Testis (tissue), 3 donors: Measurements from ENCODE around the gene INPP1. TPM values are rescaled to one million over a fixed set of nuclear protein-coding genes. Genes with fewer than 3 reads are reported as not detected.

ENCODE experiments used
- DNase-seq: peaks from one replicate; pipeline ENCODE4 v3.0.0-alpha.2; 2019
- H3K27ac ChIP-seq, 2 donors: fragments of 200-600 bp; sonication (generic); one replicate each; pipeline ENCODE4 v1.5.1; 2019
- H3K27me3 ChIP-seq: fragments of 200-600 bp; sonication (generic); one replicate; pipeline ENCODE4 v1.5.1; 2019
- H3K36me3 ChIP-seq: fragments of 200-600 bp; sonication (generic); one replicate; pipeline ENCODE4 v1.5.1; 2017; ENCODE audit warnings: low read depth; ENCODE audit errors: missing control alignments
- H3K4me1 ChIP-seq: fragments of 200-600 bp; sonication (generic); one replicate; pipeline ENCODE4 v1.5.1; 2019
- H3K4me3 ChIP-seq, 2 donors: fragments of 200-600 bp; sonication (generic); one replicate each; pipeline ENCODE4 v1.5.1; 2017 to 2019
- H3K9me3 ChIP-seq: fragments of 200-600 bp; sonication (generic); one replicate; pipeline ENCODE4 v1.5.1; 2017
- CTCF ChIP-seq, 3 experiments: fragments of 450-650 bp in 2 of 3; fragments of 200-600 bp in 1 of 3; sonication (generic) in 1 of 3; IDR thresholded peaks; one replicate each; pipeline ENCODE4 v1.5.1; 2016 to 2019; ENCODE audit warnings: antibody characterized with exemption in 3 of 3, mild to moderate bottlenecking in 2 of 3, moderate library complexity in 1 of 3
- POLR2A ChIP-seq: fragments of 450-650 bp; IDR thresholded peaks from one replicate; pipeline ENCODE4 v1.6.1; 2017; ENCODE audit warnings: antibody characterized with exemption, mild to moderate bottlenecking, moderate library complexity
- WGBS, 2 donors: methylation state at CpG; one replicate each; pipeline ENCODE4 v1.1.5; 2018; 5-methylcytosine and 5-hydroxymethylcytosine counted together
- intact Hi-C: fragments of 100-400 bp; cut with DNase I; formaldehyde crosslinking; loops from one replicate; pipeline ENCODE4 v1.15.1; 2023; ENCODE audit warnings: low total_unique reads
- polyA plus RNA-seq: library from polyadenylated mRNA; stranded (reverse); fragments of 350-450 nt; fragmentation: Illumina TruSeq; extraction: RNeasy Lipid Tissue Mini Kit (QIAGEN cat#74804); gene quantifications from one replicate; pipeline ENCODE4 v1.2.3, GENCODE V29; 2014; ENCODE audit warnings: low read depth, low replicate concordance; ENCODE audit not compliant: insufficient read depth
- total RNA-seq, 2 donors: library from RNA; depleted of rRNA; stranded (reverse); fragments of >200 nt; gene quantifications; one replicate each; pipeline ENCODE4 v1.2.3, GENCODE V29; 2016

Gene INPP1
- total and polyA plus RNA-seq, 3 donors from 2014 or later = 37.8 to 105 (median 62.6) TPM

- H3K27me3 ChIP-seq = no peaks in the 10 kb centered on the region
- TF ChIP-seq POLR2A (no peak), CTCF (IDR thresholded peaks at IDR 0.05) (no peak)
- H3K9me3 ChIP-seq = no peaks in the 10 kb centered on the region
- no peak overlapping the region for H3K27ac ChIP-seq
- intact Hi-C loops = no loop called here
- WGBS, 2 donors = 68 to 97% methylated on average over 2 of the region's 2 CpGs
- H3K4me1 ChIP-seq = no peaks in the 10 kb centered on the region
- DNase-seq = no peak
- H3K36me3 ChIP-seq = no peaks in the 10 kb centered on the region
- H3K4me3 ChIP-seq = no peak overlapping the region
These were observed 18.2 kb downstream of the INPP1 start for GRCh38 chr2:190361572-190361971.

- Histone ChIP-seq H3K9me3 (no peaks in the 10 kb centered on the region), H3K36me3 (no peaks in the 10 kb centered on the region), H3K27ac (no peak overlapping the region), H3K4me3 (no peak overlapping the region), H3K4me1 (no peaks in the 10 kb centered on the region), H3K27me3 (no peaks in the 10 kb centered on the region)
- intact Hi-C loops = no loop called here
- TF ChIP-seq POLR2A (no peak), CTCF (IDR thresholded peaks at IDR 0.05) (no peak)
- no peak for DNase-seq
- WGBS, 2 donors = 97 to 100% methylated on average over 1 of the region's 1 CpG
These were observed 19.5 kb downstream of the INPP1 start for GRCh38 chr2:190362894-190363293.

GRCh38 chr2:190365499-190366204 lies 22.3 kb downstream of the INPP1 start:
- WGBS, 2 donors = 93 to 94% methylated on average over 19 of the region's 19 CpGs
- intact Hi-C loops = no loop called here
- TF ChIP-seq POLR2A = no peak
- TF ChIP-seq CTCF (IDR thresholded peaks at IDR 0.05) = no peak
- no peaks in the 10 kb centered on the region for H3K27me3 ChIP-seq
- no peak for DNase-seq
- no peaks in the 10 kb centered on the region for H3K9me3 ChIP-seq
- H3K4me3 ChIP-seq = no peak overlapping the region
- H3K36me3 ChIP-seq = no peaks in the 10 kb centered on the region
- H3K27ac ChIP-seq = no peak overlapping the region
- no peaks in the 10 kb centered on the region for H3K4me1 ChIP-seq

- H3K4me1 ChIP-seq = no peaks in the 10 kb centered on the region
- H3K27ac ChIP-seq = no peak overlapping the region
- H3K9me3 ChIP-seq = no peaks in the 10 kb centered on the region
- no peak overlapping the region for H3K4me3 ChIP-seq
- H3K27me3 ChIP-seq = no peaks in the 10 kb centered on the region
- TF ChIP-seq CTCF (IDR thresholded peaks at IDR 0.05) = no peak
- TF ChIP-seq POLR2A = no peak
- WGBS, 2 donors = 89 to 97% methylated on average over 11 of the region's 11 CpGs
- DNase-seq = no peak
- no peaks in the 10 kb centered on the region for H3K36me3 ChIP-seq
- intact Hi-C loops = no loop called here
These were observed 22.9 kb downstream of the INPP1 start for GRCh38 chr2:190366248-190366753.

- no peaks in the 10 kb centered on the region for H3K9me3 ChIP-seq
- no peak overlapping the region for H3K27ac ChIP-seq
- H3K4me1 ChIP-seq = no peaks in the 10 kb centered on the region
- 92 to 94% methylated on average over 4 of the region's 4 CpGs for WGBS, 2 donors
- intact Hi-C loops = no loop called here
- H3K36me3 ChIP-seq = no peaks in the 10 kb centered on the region
- H3K4me3 ChIP-seq = no peak overlapping the region
- no peaks in the 10 kb centered on the region for H3K27me3 ChIP-seq
- TF ChIP-seq CTCF (IDR thresholded peaks at IDR 0.05) (no peak), POLR2A (no peak)
- no peak for DNase-seq
These were observed 23.7 kb downstream of the INPP1 start for GRCh38 chr2:190367091-190367490.
